Panc1 (cell line): ENCODE measurements around the gene GPRC5B. TPM values are rescaled to one million over a fixed set of nuclear protein-coding genes. Genes with fewer than 3 reads are reported as not detected.

Source experiments
- ATAC-seq: fragments of 200-7000 bp; cut with Tn5 transposase; 2 replicates; pipeline ENCODE4 v1.9.1; 2020; ENCODE audit warnings: mild to moderate bottlenecking, moderate library complexity
- BruUV-seq: library from RNA; stranded (reverse); fragments of 400-500 nt; replicated peaks from 2 replicates; lab custom pipeline; 2021; lab: Mats Ljungman, UMichigan
- CTCF ChIA-PET: fragments of 300-600 bp; sonication (Branson Sonifier 250); formaldehyde crosslinking; loops from one replicate; lab custom pipeline; 2022; ENCODE audit warnings: antibody characterized with exemption; lab: Charles Lee
- POLR2A ChIA-PET: fragments of 300-600 bp; sonication (Branson Sonifier 250); formaldehyde crosslinking; loops from one replicate; lab custom pipeline; 2022; ENCODE audit warnings: antibody characterized with exemption; lab: Charles Lee
- DNase-seq: peaks from one replicate; pipeline ENCODE4 v3.0.0-alpha.2; 2010; ENCODE audit warnings: low read depth, low spot score
- H3K27ac ChIP-seq: 2 replicates; pipeline ENCODE4 v1.5.1; 2011; ENCODE audit warnings: mild to moderate bottlenecking, low read length, inconsistent platforms
- H3K27me3 ChIP-seq: fragments of 200-500 bp; sonication (Bioruptor generic); 2 replicates; pipeline ENCODE4 v1.6.0; 2014; ENCODE audit warnings: low read length, inconsistent platforms; ENCODE audit not compliant: control insufficient read depth, insufficient read depth
- H3K36me3 ChIP-seq: fragments of 200-500 bp; sonication (Bioruptor generic); 2 replicates; pipeline ENCODE4 v1.5.1; 2014; ENCODE audit warnings: inconsistent platforms, mild to moderate bottlenecking, low read length, moderate library complexity; ENCODE audit not compliant: control insufficient read depth, insufficient read depth
- H3K4me1 ChIP-seq: 2 replicates; pipeline ENCODE4 v1.5.1; 2011; ENCODE audit warnings: inconsistent platforms, mild to moderate bottlenecking, low read length, moderate library complexity; ENCODE audit not compliant: control insufficient read depth, insufficient read depth
- H3K4me3 ChIP-seq, 2 experiments: 2 replicates each; pipeline ENCODE4 v1.5.1; 2011 to 2012; ENCODE audit warnings: low read depth in 2 of 2, low read length in 2 of 2, mild to moderate bottlenecking in 2 of 2, inconsistent platforms in 1 of 2, moderate library complexity in 1 of 2
- H3K9me3 ChIP-seq: fragments of 200-500 bp; sonication (Bioruptor generic); 2 replicates; pipeline ENCODE4 v1.5.1; 2014; ENCODE audit warnings: low read depth, mild to moderate bottlenecking, inconsistent platforms, low read length, moderate library complexity; ENCODE audit not compliant: control insufficient read depth, insufficient read depth
- CTCF ChIP-seq: fragments of 450-650 bp; IDR thresholded peaks from 2 replicates; pipeline ENCODE4 v1.5.1; 2017; ENCODE audit warnings: mild to moderate bottlenecking
- POLR2AphosphoS5 ChIP-seq: IDR thresholded peaks from 2 replicates; pipeline ENCODE4 v1.6.1; 2012; ENCODE audit warnings: mild to moderate bottlenecking, low read depth, low read length, moderate library complexity
- REST ChIP-seq, 2 experiments: IDR thresholded peaks; 2 replicates each; pipeline ENCODE4 v1.6.1; 2011 to 2012; ENCODE audit warnings: low read depth in 2 of 2, control low read depth in 1 of 2, low read length in 1 of 2, mild to moderate bottlenecking in 1 of 2, moderate library complexity in 1 of 2; ENCODE audit not compliant: insufficient read depth in 1 of 2
- SIN3A ChIP-seq: IDR thresholded peaks from 2 replicates; pipeline ENCODE4 v1.6.1; 2012; ENCODE audit warnings: low read depth, mild to moderate bottlenecking, low read length, moderate library complexity, borderline replicate concordance; ENCODE audit not compliant: insufficient read depth
- TCF7L2 ChIP-seq: IDR thresholded peaks from 2 replicates; pipeline ENCODE4 v1.6.1; 2011; ENCODE audit warnings: mild to moderate bottlenecking, low read depth, low read length, inconsistent platforms
- in situ Hi-C: cut with HindIII; loops from 2 replicates; pipeline ENCODE4 v1.10.0; 2016; ENCODE audit warnings: low sequenced_read_pairs, low pct_unique_long_range_greater_than_20kb
- intact Hi-C: fragments of 100-400 bp; cut with micrococcal nuclease; formaldehyde crosslinking; loops from one replicate; pipeline ENCODE4 v1.10.0; 2022; ENCODE audit not compliant: unreplicated experiment
- total RNA-seq: library from RNA; stranded (reverse); gene quantifications from one replicate; pipeline ENCODE4 v1.2.1, GENCODE V29; 2021; ENCODE audit not compliant: unreplicated experiment

The GPRC5B gene
- total RNA-seq, 1 experiment from 2014 or later = 10.4 TPM

DNA sequence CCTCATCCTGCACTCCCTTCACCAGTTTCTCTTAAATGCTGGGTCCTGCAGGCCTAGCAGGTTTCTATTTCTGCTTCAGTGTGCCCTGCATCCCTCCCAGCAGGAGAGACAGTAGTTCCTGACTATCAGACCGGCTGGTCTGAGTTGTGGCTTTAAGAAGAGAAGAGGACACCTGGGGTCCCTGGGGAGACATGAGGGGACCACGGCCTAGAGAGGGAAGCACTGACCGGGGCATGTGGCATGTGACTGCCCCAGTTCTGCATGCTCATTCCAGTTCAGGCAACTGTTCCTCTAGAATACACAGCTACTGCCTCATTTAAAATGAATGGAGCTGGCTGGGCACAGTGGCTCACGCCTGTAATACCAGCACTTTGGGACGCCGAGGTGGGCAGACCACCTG, 61.3 kb downstream of the GPRC5B start:
- DNase-seq (no peak), ATAC-seq (no peak)
- in situ Hi-C loops (no loop called here), intact Hi-C loops (no loop called here)
- ChIA-PET POLR2A (no interaction called here), CTCF (interaction anchor here (0.6 kb wide), 1 partner anchor 76 kb away, joined by 3 read pairs; no protein-coding TSS in a partner anchor)
- TF ChIP-seq TCF7L2 (no peak), REST (IDR thresholded peaks at IDR 0.05; ENCODE audit: insufficient read depth in 1 of 2, low read depth in 2 of 2, low read length in 1 of 2) (no peak), SIN3A (no peak), POLR2AphosphoS5 (no peak), CTCF (no peak)
- Histone ChIP-seq H3K4me3 (no peak overlapping the region), H3K36me3 (no peaks in the 10 kb centered on the region), H3K9me3 (no peaks in the 10 kb centered on the region), H3K27ac (no peak overlapping the region), H3K4me1 (no peaks in the 10 kb centered on the region), H3K27me3 (no peaks in the 10 kb centered on the region)
- no TSS peak for BruUV-seq

DNA sequence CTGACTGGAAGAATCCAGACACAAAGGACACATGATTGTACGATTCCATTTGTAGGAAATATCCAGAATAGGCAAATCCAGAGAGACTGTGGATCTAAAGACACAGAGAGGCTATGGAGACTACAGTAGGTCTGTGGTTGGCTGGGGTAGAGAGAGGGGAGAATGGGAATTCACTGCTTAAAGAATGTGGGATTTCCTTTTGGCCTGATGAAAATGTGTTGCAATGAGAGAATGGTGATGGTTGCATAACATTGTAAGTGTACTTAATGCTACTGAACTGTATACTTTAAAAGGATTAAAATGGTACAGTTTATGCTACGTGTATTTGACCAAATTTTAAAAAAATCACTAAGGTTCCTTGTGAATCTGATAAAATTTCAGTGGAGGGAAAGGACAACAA, 62.1 kb downstream of the GPRC5B start:
- DNase-seq (no peak), ATAC-seq (no peak)
- Histone ChIP-seq H3K4me1 (no peaks in the 10 kb centered on the region), H3K4me3 (no peak overlapping the region), H3K36me3 (no peaks in the 10 kb centered on the region), H3K9me3 (no peaks in the 10 kb centered on the region), H3K27me3 (no peaks in the 10 kb centered on the region), H3K27ac (no peak overlapping the region)
- BruUV-seq = no TSS peak
- in situ Hi-C loops (no loop called here), intact Hi-C loops (no loop called here)
- ChIA-PET POLR2A (interaction anchor here (0.7 kb wide), 1 partner anchor 221 kb away, joined by 6 read pairs; no protein-coding TSS in a partner anchor), CTCF (no interaction called here)
- TF ChIP-seq CTCF = no peak
- TF ChIP-seq REST (IDR thresholded peaks at IDR 0.05; ENCODE audit: insufficient read depth in 1 of 2, low read depth in 2 of 2, low read length in 1 of 2) = no peak
- TF ChIP-seq POLR2AphosphoS5 = no peak
- no peak for TF ChIP-seq SIN3A
- no peak for TF ChIP-seq TCF7L2
